B cell (primary cell): ENCODE results near the gene ADRB2.

Experiments used
- CTCF ChIP-seq: fragments of 200-600 bp; IDR thresholded peaks from one replicate; pipeline ENCODE4 v1.8.0; 2022; ENCODE audit warnings: antibody characterized with exemption, mild to moderate bottlenecking
- EZH2 ChIP-seq: IDR thresholded peaks from 2 replicates; pipeline ENCODE4 v1.6.1; 2012; ENCODE audit warnings: borderline replicate concordance, low read depth, mild to moderate bottlenecking, moderate library complexity, low read length; ENCODE audit not compliant: insufficient read depth, poor library complexity, severe bottlenecking

- no peak for TF ChIP-seq EZH2
- TF ChIP-seq CTCF: no peak
Observed at GRCh38 chr5:148830211-148830610, 3.8 kb downstream of the ADRB2 start.
